H1 (cell line): ENCODE data around the gene SPINK9. TPM values are rescaled to one million over a fixed set of nuclear protein-coding genes. Genes with fewer than 3 reads are reported as not detected.
A peak's percentile ranks its signal among the peaks of the same experiment; 100 is the strongest.

Source experiments
- CTCF ChIA-PET: fragments of 300-600 bp; sonication (Branson Sonifier 250); formaldehyde crosslinking; loops from one replicate; lab custom pipeline; 2021; ENCODE audit not compliant: partially characterized antibody; lab: Charles Lee
- POLR2A ChIA-PET: fragments of 300-600 bp; sonication (Branson Sonifier 250); formaldehyde crosslinking; loops from one replicate; lab custom pipeline; 2021; ENCODE audit warnings: inconsistent platforms; ENCODE audit not compliant: partially characterized antibody; lab: Charles Lee
- DNase-seq, 2 experiments: peaks; one replicate each; pipeline versions ENCODE4 v3.0.0 to v3.0.0-alpha.2; 2010 to 2022; ENCODE audit warnings: low spot score in 2 of 2, low read depth in 1 of 2, mixed read lengths in 1 of 2
- FAIRE-seq: peaks from 2 replicates; lab custom pipeline; 2011; peaks lifted over from hg19 to GRCh38; lab: Jason Lieb, UNC
- H2AFZ ChIP-seq: 2 replicates; pipeline ENCODE4 v1.8.1; 2012; ENCODE audit warnings: low read length, inconsistent platforms
- H2AK5ac ChIP-seq: 2 replicates; pipeline ENCODE4 v1.6.1; 2013; ENCODE audit warnings: low read depth, low read length
- H2BK120ac ChIP-seq: replicated peaks from 2 replicates; pipeline ENCODE3; 2013; ENCODE audit warnings: low read depth, low read length, inconsistent platforms
- H2BK12ac ChIP-seq: 2 replicates; pipeline ENCODE4 v1.6.1; 2013; ENCODE audit warnings: low read depth, low read length
- H2BK15ac ChIP-seq: 2 replicates; pipeline ENCODE4 v1.6.1; 2013; ENCODE audit warnings: low read length
- H2BK20ac ChIP-seq: 2 replicates; pipeline ENCODE4 v1.6.1; 2013; ENCODE audit warnings: low read length
- H2BK5ac ChIP-seq: 2 replicates; pipeline ENCODE4 v1.6.1; 2013; ENCODE audit warnings: low read depth, low read length
- H3K14ac ChIP-seq: 2 replicates; pipeline ENCODE4 v1.6.1; 2013; ENCODE audit warnings: inconsistent platforms; ENCODE audit not compliant: insufficient read length
- H3K18ac ChIP-seq: 2 replicates; pipeline ENCODE4 v1.6.1; 2013; ENCODE audit warnings: low read length; ENCODE audit errors: extremely low read depth
- H3K23ac ChIP-seq: 2 replicates; pipeline ENCODE4 v1.6.1; 2013; ENCODE audit warnings: inconsistent platforms; ENCODE audit not compliant: insufficient read length
- H3K23me2 ChIP-seq: 2 replicates; pipeline ENCODE4 v1.6.1; 2013; ENCODE audit warnings: low read depth, low read length
- H3K27ac ChIP-seq: 2 replicates; pipeline ENCODE4 v1.6.1; 2011; ENCODE audit warnings: low read depth, low read length, inconsistent platforms
- H3K27me3 ChIP-seq, 4 experiments: replicated peaks in 1 of 4; 1 replicate in 1 of 4; 2 replicates in 3 of 4; pipeline versions ENCODE4 v1.6.1 to v1.8.1; 2011 to 2013; ENCODE audit warnings: low read length in 3 of 4, mild to moderate bottlenecking in 3 of 4, inconsistent platforms in 2 of 4, mixed read lengths in 2 of 4, moderate library complexity in 1 of 4; ENCODE audit not compliant: control insufficient read depth in 3 of 4, insufficient read depth in 3 of 4; ENCODE audit errors: extremely low read depth in 1 of 4
- H3K36me3 ChIP-seq, 4 experiments: 2 replicates each; pipeline versions ENCODE4 v1.6.1 to v1.8.1; 2011 to 2013; ENCODE audit warnings: mild to moderate bottlenecking in 4 of 4, low read length in 3 of 4, moderate library complexity in 2 of 4, control low read depth in 1 of 4, inconsistent platforms in 1 of 4; ENCODE audit not compliant: insufficient read depth in 4 of 4, control insufficient read depth in 2 of 4
- H3K4ac ChIP-seq: replicated peaks from 2 replicates; pipeline ENCODE3; 2013; ENCODE audit warnings: low read length, low read depth, mixed read lengths, inconsistent platforms; ENCODE audit not compliant: insufficient read length
- H3K4me1 ChIP-seq, 4 experiments: replicated peaks in 1 of 4; 1 replicate in 1 of 4; 2 replicates in 3 of 4; pipeline versions ENCODE4 v1.6.1 to v1.8.1; 2011 to 2013; ENCODE audit warnings: low read length in 3 of 4, inconsistent platforms in 2 of 4, mixed read lengths in 1 of 4; ENCODE audit not compliant: insufficient read depth in 4 of 4, control insufficient read depth in 3 of 4
- H3K4me2 ChIP-seq, 2 experiments: 2 replicates each; pipeline versions ENCODE4 v1.6.1 to v1.8.1; 2011 to 2013; ENCODE audit warnings: low read depth in 2 of 2, low read length in 2 of 2, control low read depth in 1 of 2, inconsistent platforms in 1 of 2, mild to moderate bottlenecking in 1 of 2; ENCODE audit not compliant: insufficient read depth in 1 of 2
- H3K4me3 ChIP-seq, 4 experiments: fragments of 200-600, 300-600 bp in 1 of 4; sonication (generic), shearing (Covaris generic), sonication (Bioruptor Twin) in 1 of 4; 2 replicates each; pipeline versions ENCODE4 v1.5.1 to v1.8.1; 2011 to 2016; ENCODE audit warnings: low read length in 4 of 4, low read depth in 3 of 4, control low read depth in 2 of 4, inconsistent platforms in 2 of 4, mild to moderate bottlenecking in 2 of 4, mixed read lengths in 1 of 4, moderate library complexity in 1 of 4; ENCODE audit not compliant: insufficient read depth in 2 of 4; ENCODE audit errors: extremely low read depth in 1 of 4
- H3K56ac ChIP-seq: replicated peaks from 2 replicates; pipeline ENCODE3; 2013; ENCODE audit warnings: low read depth, mild to moderate bottlenecking, mixed read lengths, low read length, inconsistent platforms; ENCODE audit not compliant: insufficient read length
- H3K79me1 ChIP-seq: 2 replicates; pipeline ENCODE4 v1.6.1; 2013; ENCODE audit warnings: low read depth, low read length, control low read depth
- H3K79me2 ChIP-seq, 2 experiments: 2 replicates each; pipeline versions ENCODE4 v1.6.1 to v1.8.1; 2012 to 2013; ENCODE audit warnings: low read length in 2 of 2, mild to moderate bottlenecking in 2 of 2, inconsistent platforms in 1 of 2; ENCODE audit not compliant: insufficient read depth in 2 of 2, control insufficient read depth in 1 of 2
- H3K9ac ChIP-seq, 4 experiments: replicated peaks in 1 of 4; 1 replicate in 1 of 4; 2 replicates in 3 of 4; pipeline versions ENCODE4 v1.6.1 to v1.8.1; 2011 to 2013; ENCODE audit warnings: low read depth in 3 of 4, low read length in 3 of 4, control low read depth in 2 of 4, mild to moderate bottlenecking in 2 of 4, moderate library complexity in 2 of 4, inconsistent platforms in 1 of 4; ENCODE audit errors: extremely low read depth in 1 of 4
- H3K9me3 ChIP-seq, 2 experiments: 2 replicates each; pipeline versions ENCODE4 v1.6.1 to v1.8.1; 2012 to 2013; ENCODE audit warnings: mild to moderate bottlenecking in 2 of 2, moderate library complexity in 2 of 2, control low read depth in 1 of 2, inconsistent platforms in 1 of 2, low read depth in 1 of 2, low read length in 1 of 2, mixed read lengths in 1 of 2; ENCODE audit not compliant: insufficient read depth in 2 of 2
- H4K20me1 ChIP-seq, 2 experiments: replicated peaks in 1 of 2; 2 replicates each; pipeline versions ENCODE3 to v1.8.1; 2011 to 2013; ENCODE audit warnings: inconsistent platforms in 2 of 2, low read length in 2 of 2, mild to moderate bottlenecking in 1 of 2; ENCODE audit not compliant: insufficient read depth in 2 of 2, control insufficient read depth in 1 of 2
- H4K5ac ChIP-seq: 2 replicates; pipeline ENCODE4 v1.6.1; 2013; ENCODE audit warnings: low read length, low read depth, mixed read lengths, inconsistent platforms; ENCODE audit not compliant: insufficient read length
- H4K8ac ChIP-seq: 2 replicates; pipeline ENCODE4 v1.8.0; 2013; ENCODE audit warnings: mild to moderate bottlenecking, moderate library complexity, low read length, inconsistent platforms; ENCODE audit not compliant: insufficient read depth; ENCODE audit errors: extremely low read depth
- H4K91ac ChIP-seq: replicated peaks from 2 replicates; pipeline ENCODE3; 2013; ENCODE audit warnings: low read length, mixed read lengths, inconsistent platforms; ENCODE audit not compliant: insufficient read length
- CHD2 ChIP-seq: IDR thresholded peaks from 2 replicates; pipeline ENCODE4 v1.6.1; 2012; ENCODE audit warnings: low read length, improper control_type of control experiment
- EGR1 ChIP-seq: IDR thresholded peaks from 2 replicates; pipeline ENCODE4 v1.6.1; 2011; ENCODE audit warnings: low read depth, low read length, borderline replicate concordance
- KDM5A ChIP-seq: fragments of 200-600 bp; IDR thresholded peaks from 2 replicates; pipeline ENCODE4 v1.7.1; 2012; ENCODE audit warnings: mild to moderate bottlenecking, low read length, inconsistent platforms, mixed read lengths
- RAD21 ChIP-seq, 2 experiments: IDR thresholded peaks in 1 of 2; conservative IDR thresholded peaks in 1 of 2; 2 replicates each; pipeline ENCODE4 v1.6.1; 2011; ENCODE audit warnings: low read depth in 2 of 2, low read length in 2 of 2, improper control_type of control experiment in 1 of 2, inconsistent platforms in 1 of 2, mild to moderate bottlenecking in 1 of 2, moderate library complexity in 1 of 2
- SIRT6 ChIP-seq: IDR thresholded peaks from one replicate; pipeline ENCODE4 v1.7.1; 2012; ENCODE audit warnings: low read length, inconsistent platforms
- SP1 ChIP-seq: IDR thresholded peaks from 2 replicates; pipeline ENCODE4 v1.6.1; 2011; ENCODE audit warnings: low read depth, low read length
- SP2 ChIP-seq: IDR thresholded peaks from 2 replicates; pipeline ENCODE4 v1.6.1; 2012; ENCODE audit warnings: mild to moderate bottlenecking, low read length, inconsistent platforms
- TAF1 ChIP-seq: IDR thresholded peaks from 2 replicates; pipeline ENCODE4 v1.6.1; 2011; ENCODE audit warnings: mild to moderate bottlenecking, low read depth, low read length
- TEAD4 ChIP-seq: IDR thresholded peaks from 2 replicates; pipeline ENCODE4 v1.6.1; 2012; ENCODE audit warnings: low read depth, low read length, inconsistent platforms, mixed read lengths
- WGBS, 2 experiments: shearing (Covaris generic) in 1 of 2; methylation state at CpG; one replicate each; pipeline versions ENCODE4 v1.1.6 to v1.1.7; 2013 to 2015; ENCODE audit warnings: low lambda C conversion rate in 2 of 2, mixed read lengths in 2 of 2, inconsistent platforms in 1 of 2, low coverage in 1 of 2, missing lambda C conversion rate in 1 of 2; ENCODE audit not compliant: insufficient replicate concordance in 2 of 2, insufficient coverage in 1 of 2, insufficient read length in 1 of 2; ENCODE audit errors: extremely low coverage in 1 of 2, missing lambda C conversion rate in 1 of 2; 5-methylcytosine and 5-hydroxymethylcytosine counted together
- polyA plus RNA-seq, 7 experiments: library from polyadenylated mRNA; depleted of rRNA in 3 of 7; stranded (reverse) in 5 of 7; unstranded in 2 of 7; fragments of >200 nt in 5 of 7; fragments of 200-250 nt in 2 of 7; gene quantifications; 1 replicate in 5 of 7; 2 replicates in 1 of 7; 4 replicates in 1 of 7; pipeline versions ENCODE4 v1.2.1 to v1.2.3, GENCODE V29; 2011 to 2013; ENCODE audit warnings: missing spikeins in 2 of 7, mixed read lengths in 2 of 7
- total RNA-seq: library from RNA; stranded (reverse); fragmentation: NEBNext Ultra II Directional; extraction: Animal tissue kit (Norgen Biotek cat#: 25700); gene quantifications from 2 replicates; pipeline ENCODE4 v1.2.1, GENCODE V29; 2021

The SPINK9 gene
- total and polyA plus RNA-seq, 2 of the 8 experiments (the other 6 are each of a cell fraction or from before 2014, with no cell fraction given): not detected

DNA sequence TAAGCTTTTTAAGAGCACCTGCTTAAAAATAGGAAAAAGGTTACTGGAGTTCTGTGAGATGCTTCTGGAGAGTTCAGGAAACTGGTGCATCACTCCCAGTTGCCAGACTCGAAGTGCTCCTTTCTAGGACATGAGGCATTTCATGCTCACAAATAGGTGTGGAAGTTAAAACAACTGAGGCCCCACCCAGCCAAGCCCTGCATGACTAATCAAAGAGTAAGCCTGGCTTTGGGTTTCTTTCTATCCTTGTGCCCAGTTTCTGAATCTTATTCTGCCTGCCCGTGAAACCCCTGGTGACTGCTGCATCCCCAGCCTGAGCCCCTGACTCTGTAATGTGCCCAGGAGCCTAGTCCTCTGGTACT is 7.7 kb downstream of the SPINK9 start:
- Histone ChIP-seq H2AFZ (0 out of 2 replicates have a peak overlapping the region, but pooled peaks have one; percentile 14), H2BK20ac (no peak overlapping the region), H3K18ac (no peak overlapping the region), H3K56ac (no peak overlapping the region), H2BK5ac (no peak overlapping the region), H4K8ac (no peak overlapping the region), H3K23ac (no peak overlapping the region), H3K4me1 (peaks cover 0 to 3% (median 0%) of the 10 kb centered on the region in 4 experiments; a peak in 1 of 7 replicates), H4K5ac (no peak overlapping the region), H2AK5ac (no peak overlapping the region), H4K20me1 (no peaks in the 10 kb centered on the region), H2BK15ac (no peak overlapping the region), H2BK120ac (no peak overlapping the region), H2BK12ac (no peak overlapping the region), H3K27me3 (no peaks in the 10 kb centered on the region), H3K79me2 (no peaks in the 10 kb centered on the region), H3K79me1 (no peaks in the 10 kb centered on the region), H3K14ac (no peak overlapping the region), H3K4me2 (no peak overlapping the region), H3K36me3 (no peaks in the 10 kb centered on the region), H3K4me3 (no peak overlapping the region), H3K9ac (no peak overlapping the region), H3K23me2 (no peaks in the 10 kb centered on the region), H3K9me3 (no peaks in the 10 kb centered on the region), H3K27ac (no peak overlapping the region), H3K4ac (no peak overlapping the region), H4K91ac (no peak overlapping the region)
- FAIRE-seq: no peak
- TF ChIP-seq SP2 (no peak), SIRT6 (no peak), RAD21 (IDR thresholded peaks at IDR 0.05 in 1 of 2, conservative IDR thresholded peaks at IDR 0.05 in 1 of 2; ENCODE audit: low read depth in 2 of 2, low read length in 2 of 2) (no peak), CHD2 (no peak), KDM5A (no peak), EGR1 (no peak), TAF1 (no peak), SP1 (no peak), TEAD4 (no peak)
- DNase-seq: no peak
- ChIA-PET POLR2A (no interaction called here), CTCF (no interaction called here)
- WGBS, 2 experiments: 94% methylated on average over 2 of the region's 2 CpGs; no CpG with 5 or more reads in 1 of the 2 experiments
